Measurements from ENCODE around the gene TIAM2. TPM values are rescaled to one million over a fixed set of nuclear protein-coding genes. Genes with fewer than 3 reads are reported as not detected.
A peak's percentile ranks its signal among the peaks of the same experiment; 100 is the strongest.

The TIAM2 gene
- total and polyA plus RNA-seq, 2 donors (not counting 3 experiments of a cell fraction or from before 2014, with no cell fraction given): 9.6 to 18.5 TPM

DNA sequence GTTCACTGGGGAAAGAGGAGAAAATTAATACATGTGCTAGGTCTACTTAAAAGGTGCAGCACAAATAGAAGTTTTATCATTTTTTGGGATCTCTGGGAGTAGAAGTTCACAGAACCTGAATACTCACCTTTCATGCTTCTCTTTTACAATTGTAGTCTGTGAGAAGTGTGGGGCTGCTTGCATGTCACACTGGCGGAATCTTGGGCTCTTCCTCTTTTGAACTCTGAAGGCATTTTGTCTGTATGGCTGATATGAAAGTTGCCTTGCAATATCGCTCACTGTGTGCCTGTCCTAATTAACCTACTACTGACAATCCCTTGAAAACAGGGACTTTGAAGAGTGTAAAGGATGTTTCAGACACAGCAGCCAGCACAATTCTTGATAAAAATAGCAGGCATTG, 202.8 kb downstream of the TIAM2 start:
- no peak for FAIRE-seq
- H3K79me2 ChIP-seq (ENCODE audit: control insufficient read depth, insufficient read depth, low read length): no peaks in the 10 kb centered on the region
- dilution Hi-C loops (cut with MboI; ENCODE audit: extremely low pct_ligation_motif_present, low sequenced_read_pairs) (no loop called here), intact Hi-C loops (cut with micrococcal nuclease) (no loop called here)
- H3K4me2 ChIP-seq (ENCODE audit: insufficient read depth, low read length): no peak overlapping the region
- TF ChIP-seq, protein P1, sequence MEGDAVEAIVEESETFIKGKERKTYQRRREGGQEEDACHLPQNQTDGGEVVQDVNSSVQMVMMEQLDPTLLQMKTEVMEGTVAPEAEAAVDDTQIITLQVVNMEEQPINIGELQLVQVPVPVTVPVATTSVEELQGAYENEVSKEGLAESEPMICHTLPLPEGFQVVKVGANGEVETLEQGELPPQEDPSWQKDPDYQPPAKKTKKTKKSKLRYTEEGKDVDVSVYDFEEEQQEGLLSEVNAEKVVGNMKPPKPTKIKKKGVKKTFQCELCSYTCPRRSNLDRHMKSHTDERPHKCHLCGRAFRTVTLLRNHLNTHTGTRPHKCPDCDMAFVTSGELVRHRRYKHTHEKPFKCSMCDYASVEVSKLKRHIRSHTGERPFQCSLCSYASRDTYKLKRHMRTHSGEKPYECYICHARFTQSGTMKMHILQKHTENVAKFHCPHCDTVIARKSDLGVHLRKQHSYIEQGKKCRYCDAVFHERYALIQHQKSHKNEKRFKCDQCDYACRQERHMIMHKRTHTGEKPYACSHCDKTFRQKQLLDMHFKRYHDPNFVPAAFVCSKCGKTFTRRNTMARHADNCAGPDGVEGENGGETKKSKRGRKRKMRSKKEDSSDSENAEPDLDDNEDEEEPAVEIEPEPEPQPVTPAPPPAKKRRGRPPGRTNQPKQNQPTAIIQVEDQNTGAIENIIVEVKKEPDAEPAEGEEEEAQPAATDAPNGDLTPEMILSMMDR (IDR thresholded peaks at IDR 0.05; ENCODE audit: extremely low read depth in 1 of 2, insufficient read depth in 1 of 2, low read depth in 1 of 2, low read length in 2 of 2): no peak
- no peak overlapping the region for H3K9ac ChIP-seq (replicated peaks; ENCODE audit: extremely low read depth, insufficient read depth, low read length)
- no peak overlapping the region for H3K27ac ChIP-seq (ENCODE audit: insufficient read depth, low read depth, low read length)
- CTCF ChIA-PET: no interaction called here
- no peaks in the 10 kb centered on the region for H3K36me3 ChIP-seq (ENCODE audit: control insufficient read depth in 2 of 2, extremely low read depth in 1 of 2, insufficient read depth in 2 of 2, low read length in 2 of 2)
- DNase-seq (ENCODE audit: low read depth, low spot score): no peak
- BruUV-seq (replicated peaks): no TSS peak
- no peaks in the 10 kb centered on the region for H3K9me1 ChIP-seq (replicated peaks; ENCODE audit: control insufficient read depth, extremely low read depth, insufficient read depth, low read length)
- no peak overlapping the region for H2AFZ ChIP-seq (ENCODE audit: low read depth, low read length)
- H4K20me1 ChIP-seq (replicated peaks; ENCODE audit: control insufficient read depth, extremely low read depth, insufficient read depth, low read length): no peaks in the 10 kb centered on the region
- no peak overlapping the region for H3K4me3 ChIP-seq (replicated peaks in 1 of 3; ENCODE audit: insufficient read depth in 1 of 3, low read depth in 1 of 3, low read length in 3 of 3)
- H3K9me3 ChIP-seq (replicated peaks; ENCODE audit: control insufficient read depth, insufficient read depth, low read length): no peaks in the 10 kb centered on the region
- H3K4me1 ChIP-seq (ENCODE audit: control insufficient read depth, extremely low read depth, insufficient read depth, low read length): peaks cover 24% of the 10 kb centered on the region
- no peaks in the 10 kb centered on the region for H3K27me3 ChIP-seq (ENCODE audit: control insufficient read depth in 2 of 2, insufficient read depth in 2 of 2, low read length in 2 of 2)
- POLR2A ChIA-PET: no interaction called here

DNA sequence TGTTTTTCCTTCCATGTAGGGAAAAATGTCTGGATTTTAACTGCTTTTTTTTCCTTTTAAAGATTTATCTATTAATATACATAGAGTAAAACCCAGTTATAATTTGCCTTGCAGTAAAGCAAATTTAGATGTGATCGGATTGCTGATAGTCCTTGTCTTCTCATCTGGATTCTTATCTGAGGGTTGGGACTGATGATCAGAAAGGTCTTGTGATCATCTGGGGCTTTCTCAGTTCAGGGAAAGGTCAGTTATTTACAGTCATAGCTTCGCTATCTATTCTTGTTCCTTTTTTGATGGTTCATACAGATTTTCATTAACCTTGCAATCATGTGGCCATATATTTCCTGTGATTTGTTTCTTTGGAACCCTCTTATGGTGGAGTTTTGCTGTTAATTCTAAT, 204.9 kb downstream of the TIAM2 start:
- intact Hi-C loops (cut with micrococcal nuclease): no loop called here

More for the DNA sequence above, 204.9 kb downstream of the TIAM2 start:
- H3K9me3 ChIP-seq (replicated peaks; ENCODE audit: control insufficient read depth, insufficient read depth, low read length): no peaks in the 10 kb centered on the region
- POLR2A ChIA-PET: no interaction called here
- dilution Hi-C loops (cut with MboI; ENCODE audit: extremely low pct_ligation_motif_present, low sequenced_read_pairs): no loop called here
- DNase-seq (ENCODE audit: low read depth, low spot score) (peak; percentile 31), FAIRE-seq (no peak)
- H3K4me2 ChIP-seq (ENCODE audit: insufficient read depth, low read length): peak overlapping the region; percentile 4
- no peaks in the 10 kb centered on the region for H3K36me3 ChIP-seq (ENCODE audit: control insufficient read depth in 2 of 2, extremely low read depth in 1 of 2, insufficient read depth in 2 of 2, low read length in 2 of 2)
- peaks cover 24% of the 10 kb centered on the region for H3K4me1 ChIP-seq (ENCODE audit: control insufficient read depth, extremely low read depth, insufficient read depth, low read length)
- CTCF ChIA-PET: interaction anchor here (1.0 kb wide), 1 partner anchor 48 kb away, joined by 3 read pairs; no protein-coding TSS in a partner anchor
- H3K27ac ChIP-seq (ENCODE audit: insufficient read depth, low read depth, low read length): peak overlapping the region; percentile 39
- BruUV-seq (replicated peaks): no TSS peak
- H4K20me1 ChIP-seq (replicated peaks; ENCODE audit: control insufficient read depth, extremely low read depth, insufficient read depth, low read length): no peaks in the 10 kb centered on the region
- no peak overlapping the region for H3K4me3 ChIP-seq (replicated peaks in 1 of 3; ENCODE audit: insufficient read depth in 1 of 3, low read depth in 1 of 3, low read length in 3 of 3)
- H3K79me2 ChIP-seq (ENCODE audit: control insufficient read depth, insufficient read depth, low read length): no peaks in the 10 kb centered on the region
- H3K9ac ChIP-seq (replicated peaks; ENCODE audit: extremely low read depth, insufficient read depth, low read length): no peak overlapping the region
- TF ChIP-seq GATA2 (IDR thresholded peaks at IDR 0.05; ENCODE audit: insufficient read depth, insufficient read length, low read depth, low read length) (peak; percentile 16), POLR2AphosphoS5 (IDR thresholded peaks at IDR 0.05; ENCODE audit: insufficient read depth, low read depth, low read length) (no peak), MYC (IDR thresholded peaks at IDR 0.05; ENCODE audit: low read depth, low read length) (no peak)
- no peaks in the 10 kb centered on the region for H3K27me3 ChIP-seq (ENCODE audit: control insufficient read depth in 2 of 2, insufficient read depth in 2 of 2, low read length in 2 of 2)
- H2AFZ ChIP-seq (ENCODE audit: low read depth, low read length): no peak overlapping the region
- H3K9me1 ChIP-seq (replicated peaks; ENCODE audit: control insufficient read depth, extremely low read depth, insufficient read depth, low read length): no peaks in the 10 kb centered on the region

Measured in endothelial cell of umbilical vein (primary cell).